ENCODE results near the gene TIGAR.

TIGAR gene

DNA sequence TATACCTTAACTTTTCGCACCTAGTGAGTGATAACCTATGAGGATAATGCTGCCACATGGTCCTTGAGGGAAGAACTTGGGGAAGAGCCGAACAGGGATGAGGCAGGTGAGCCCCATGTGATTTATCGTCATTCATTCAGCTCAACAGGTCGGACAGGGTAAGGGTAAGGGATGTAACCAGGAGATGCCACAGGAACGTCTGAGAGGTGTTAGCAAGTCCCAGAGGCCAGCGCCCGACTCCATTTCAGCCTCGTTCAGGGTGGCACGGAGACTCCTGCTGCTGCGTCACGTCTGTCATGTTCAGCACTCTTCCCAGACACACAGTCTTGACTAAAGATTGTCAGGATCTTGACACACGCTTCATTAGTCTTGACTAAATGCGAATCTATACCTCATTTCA lies 23.4 kb upstream of the TIGAR start:
- no peaks in the 10 kb centered on the region for H4K20me1 ChIP-seq (ENCODE audit: low read depth, low read length)
- H3K9me2 ChIP-seq (replicated peaks; ENCODE audit: insufficient read depth, low read length): no peaks in the 10 kb centered on the region

DNA sequence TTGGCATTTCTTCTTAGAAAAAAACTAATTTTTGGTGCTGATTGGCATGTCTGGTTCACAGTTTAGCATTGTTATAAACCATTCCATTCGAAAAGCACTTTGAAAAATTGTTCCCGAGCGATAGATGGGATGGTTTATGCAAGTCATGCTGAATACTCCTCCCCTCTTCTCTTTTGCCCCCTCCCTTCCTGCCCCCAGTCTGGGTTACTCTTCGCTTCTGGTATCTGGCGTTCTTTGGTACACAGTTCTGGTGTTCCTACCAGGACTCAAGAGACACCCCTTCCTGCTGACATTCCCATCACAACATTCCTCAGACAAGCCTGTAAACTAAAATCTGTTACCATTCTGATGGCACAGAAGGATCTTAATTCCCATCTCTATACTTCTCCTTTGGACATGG lies 20.1 kb upstream of the TIGAR start:
- Histone ChIP-seq H3K9ac (ENCODE audit: low read length) (no peak overlapping the region), H3K27ac (ENCODE audit: low read depth, low read length) (no peak overlapping the region), H2AFZ (ENCODE audit: low read depth, low read length, severe bottlenecking) (no peak overlapping the region), H3K9me3 (ENCODE audit: insufficient read depth, low read length) (no peaks in the 10 kb centered on the region), H4K20me1 (ENCODE audit: low read depth, low read length) (no peaks in the 10 kb centered on the region), H3K9me2 (replicated peaks; ENCODE audit: insufficient read depth, low read length) (no peaks in the 10 kb centered on the region), H3F3A (ENCODE audit: insufficient read depth) (no peaks in the 10 kb centered on the region), H3K4me3 (ENCODE audit: insufficient read depth, low read length, poor library complexity, severe bottlenecking) (no peak overlapping the region), H3K27me3 (ENCODE audit: low read length) (no peaks in the 10 kb centered on the region), H3K79me2 (ENCODE audit: insufficient read depth, low read length) (no peaks in the 10 kb centered on the region), H3K4me2 (ENCODE audit: low read depth, low read length, poor library complexity, severe bottlenecking) (no peak overlapping the region), H3K36me3 (ENCODE audit: low read length) (no peaks in the 10 kb centered on the region)
- TF ChIP-seq, protein P1, sequence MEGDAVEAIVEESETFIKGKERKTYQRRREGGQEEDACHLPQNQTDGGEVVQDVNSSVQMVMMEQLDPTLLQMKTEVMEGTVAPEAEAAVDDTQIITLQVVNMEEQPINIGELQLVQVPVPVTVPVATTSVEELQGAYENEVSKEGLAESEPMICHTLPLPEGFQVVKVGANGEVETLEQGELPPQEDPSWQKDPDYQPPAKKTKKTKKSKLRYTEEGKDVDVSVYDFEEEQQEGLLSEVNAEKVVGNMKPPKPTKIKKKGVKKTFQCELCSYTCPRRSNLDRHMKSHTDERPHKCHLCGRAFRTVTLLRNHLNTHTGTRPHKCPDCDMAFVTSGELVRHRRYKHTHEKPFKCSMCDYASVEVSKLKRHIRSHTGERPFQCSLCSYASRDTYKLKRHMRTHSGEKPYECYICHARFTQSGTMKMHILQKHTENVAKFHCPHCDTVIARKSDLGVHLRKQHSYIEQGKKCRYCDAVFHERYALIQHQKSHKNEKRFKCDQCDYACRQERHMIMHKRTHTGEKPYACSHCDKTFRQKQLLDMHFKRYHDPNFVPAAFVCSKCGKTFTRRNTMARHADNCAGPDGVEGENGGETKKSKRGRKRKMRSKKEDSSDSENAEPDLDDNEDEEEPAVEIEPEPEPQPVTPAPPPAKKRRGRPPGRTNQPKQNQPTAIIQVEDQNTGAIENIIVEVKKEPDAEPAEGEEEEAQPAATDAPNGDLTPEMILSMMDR (IDR thresholded peaks at IDR 0.05; ENCODE audit: insufficient read depth, low read length, poor library complexity, severe bottlenecking): no peak
- no peak for TF ChIP-seq EZH2phosphoT487 (conservative IDR thresholded peaks at IDR 0.05; ENCODE audit: low read length)

More for the DNA sequence above, 23.4 kb upstream of the TIGAR start:
- Histone ChIP-seq H3K9ac (ENCODE audit: low read length) (no peak overlapping the region), H3K4me3 (ENCODE audit: insufficient read depth, low read length, poor library complexity, severe bottlenecking) (no peak overlapping the region), H3K36me3 (ENCODE audit: low read length) (no peaks in the 10 kb centered on the region), H3K27me3 (ENCODE audit: low read length) (no peaks in the 10 kb centered on the region), H3F3A (ENCODE audit: insufficient read depth) (no peaks in the 10 kb centered on the region), H2AFZ (ENCODE audit: low read depth, low read length, severe bottlenecking) (no peak overlapping the region), H3K4me2 (ENCODE audit: low read depth, low read length, poor library complexity, severe bottlenecking) (no peak overlapping the region), H3K79me2 (ENCODE audit: insufficient read depth, low read length) (no peaks in the 10 kb centered on the region), H3K27ac (ENCODE audit: low read depth, low read length) (no peak overlapping the region), H3K9me3 (ENCODE audit: insufficient read depth, low read length) (no peaks in the 10 kb centered on the region)
- no peak for TF ChIP-seq EZH2phosphoT487 (conservative IDR thresholded peaks at IDR 0.05; ENCODE audit: low read length)
- TF ChIP-seq, protein P1 (IDR thresholded peaks at IDR 0.05; ENCODE audit: insufficient read depth, low read length, poor library complexity, severe bottlenecking): no peak

GRCh38 chr12:4301932-4302501 lies 19.0 kb upstream of the TIGAR start:
- Histone ChIP-seq H3K4me3 (ENCODE audit: insufficient read depth, low read length, poor library complexity, severe bottlenecking) (no peak overlapping the region), H4K20me1 (ENCODE audit: low read depth, low read length) (no peaks in the 10 kb centered on the region), H3K36me3 (ENCODE audit: low read length) (no peaks in the 10 kb centered on the region), H3K27me3 (ENCODE audit: low read length) (no peaks in the 10 kb centered on the region), H3K9me2 (replicated peaks; ENCODE audit: insufficient read depth, low read length) (no peaks in the 10 kb centered on the region), H3K27ac (ENCODE audit: low read depth, low read length) (no peak overlapping the region), H3F3A (ENCODE audit: insufficient read depth) (no peaks in the 10 kb centered on the region), H2AFZ (ENCODE audit: low read depth, low read length, severe bottlenecking) (no peak overlapping the region), H3K9me3 (ENCODE audit: insufficient read depth, low read length) (no peaks in the 10 kb centered on the region), H3K4me2 (ENCODE audit: low read depth, low read length, poor library complexity, severe bottlenecking) (no peak overlapping the region), H3K79me2 (ENCODE audit: insufficient read depth, low read length) (no peaks in the 10 kb centered on the region), H3K9ac (ENCODE audit: low read length) (no peak overlapping the region)
- no peak for TF ChIP-seq EZH2phosphoT487 (conservative IDR thresholded peaks at IDR 0.05; ENCODE audit: low read length)
- TF ChIP-seq, protein P1 (IDR thresholded peaks at IDR 0.05; ENCODE audit: insufficient read depth, low read length, poor library complexity, severe bottlenecking): no peak
